ENCODE measurements around the gene MRPS2. TPM values are rescaled to one million over a fixed set of nuclear protein-coding genes. Genes with fewer than 3 reads are reported as not detected.

Gene MRPS2
- total RNA-seq, 1 experiment from 2014 or later: 62.4 TPM

DNA sequence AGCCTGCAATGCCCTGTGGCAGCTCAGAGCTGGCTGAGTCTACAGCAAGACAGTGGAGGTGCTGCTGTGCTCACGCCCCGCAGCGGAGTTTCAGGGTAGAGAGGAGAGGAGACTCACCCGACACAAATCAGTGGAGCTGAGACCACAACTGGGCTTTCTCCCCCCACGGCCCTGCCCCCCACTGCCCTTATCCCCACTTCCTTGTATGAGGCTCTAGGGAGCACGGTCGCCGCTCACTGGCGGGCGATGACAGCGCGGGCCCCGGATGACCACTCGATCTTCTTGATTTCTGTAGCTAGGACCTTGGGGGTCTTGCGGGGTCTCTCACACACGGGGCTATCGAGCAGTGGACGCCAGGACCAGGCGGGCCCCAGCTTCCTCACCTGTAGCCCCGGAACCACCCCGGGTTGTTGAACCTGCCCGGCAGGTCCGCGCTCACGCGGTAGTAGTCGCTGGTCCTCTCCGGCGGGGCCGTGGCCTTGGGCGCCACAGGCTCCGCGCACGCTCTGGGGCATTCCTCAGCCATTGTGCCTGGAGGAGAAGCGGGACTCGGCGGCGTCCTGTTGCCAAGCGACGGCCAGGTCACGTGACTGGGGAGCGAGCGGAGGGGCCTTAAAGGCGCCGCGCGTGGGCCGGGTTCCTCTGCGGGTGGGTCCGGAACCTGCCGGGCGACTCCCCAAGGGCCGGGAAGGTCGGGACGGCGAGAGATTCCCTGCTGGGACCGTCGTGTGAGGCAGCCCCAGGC, 984 bp upstream of the MRPS2 start:
- ATAC-seq (peak; percentile 64), DNase-seq (peak; percentile 73)
- CTCF ChIA-PET: no interaction called here
- H3K79me2 ChIP-seq (ENCODE audit: low read length): peaks cover 22% of the 10 kb centered on the region
- peak overlapping the region; percentile 72 for H3K4me3 ChIP-seq (ENCODE audit: low read length)
- no TSS peak for BruUV-seq (replicated peaks)
- H4K20me1 ChIP-seq (ENCODE audit: low read length): no peaks in the 10 kb centered on the region
- H3K27me3 ChIP-seq (ENCODE audit: low read length): no peaks in the 10 kb centered on the region
- peaks cover 14% of the 10 kb centered on the region for H3K4me1 ChIP-seq (ENCODE audit: insufficient read depth, low read length)
- POLR2A ChIA-PET (ENCODE audit: unreplicated experiment): no interaction called here
- H3K9me3 ChIP-seq (ENCODE audit: low read length): no peaks in the 10 kb centered on the region
- H3K9me2 ChIP-seq (replicated peaks; ENCODE audit: low read length): no peaks in the 10 kb centered on the region
- intact Hi-C loops (cut with micrococcal nuclease): no loop called here
- H3K9ac ChIP-seq (ENCODE audit: low read length): peak overlapping the region; percentile 97
- H3K4me2 ChIP-seq (ENCODE audit: low read length): peak overlapping the region; percentile 96
- peaks cover 6% of the 10 kb centered on the region; the same call in 1 of the 2 replicates for H3K36me3 ChIP-seq (ENCODE audit: low read depth, low read length)
- H3F3A ChIP-seq (ENCODE audit: low read length, unreplicated experiment): no peaks in the 10 kb centered on the region
- no peak for TF ChIP-seq EZH2 (IDR thresholded peaks at IDR 0.05; ENCODE audit: low read length, unreplicated experiment)
- TF ChIP-seq, protein P1, sequence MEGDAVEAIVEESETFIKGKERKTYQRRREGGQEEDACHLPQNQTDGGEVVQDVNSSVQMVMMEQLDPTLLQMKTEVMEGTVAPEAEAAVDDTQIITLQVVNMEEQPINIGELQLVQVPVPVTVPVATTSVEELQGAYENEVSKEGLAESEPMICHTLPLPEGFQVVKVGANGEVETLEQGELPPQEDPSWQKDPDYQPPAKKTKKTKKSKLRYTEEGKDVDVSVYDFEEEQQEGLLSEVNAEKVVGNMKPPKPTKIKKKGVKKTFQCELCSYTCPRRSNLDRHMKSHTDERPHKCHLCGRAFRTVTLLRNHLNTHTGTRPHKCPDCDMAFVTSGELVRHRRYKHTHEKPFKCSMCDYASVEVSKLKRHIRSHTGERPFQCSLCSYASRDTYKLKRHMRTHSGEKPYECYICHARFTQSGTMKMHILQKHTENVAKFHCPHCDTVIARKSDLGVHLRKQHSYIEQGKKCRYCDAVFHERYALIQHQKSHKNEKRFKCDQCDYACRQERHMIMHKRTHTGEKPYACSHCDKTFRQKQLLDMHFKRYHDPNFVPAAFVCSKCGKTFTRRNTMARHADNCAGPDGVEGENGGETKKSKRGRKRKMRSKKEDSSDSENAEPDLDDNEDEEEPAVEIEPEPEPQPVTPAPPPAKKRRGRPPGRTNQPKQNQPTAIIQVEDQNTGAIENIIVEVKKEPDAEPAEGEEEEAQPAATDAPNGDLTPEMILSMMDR (conservative IDR thresholded peaks at IDR 0.05; ENCODE audit: low read depth, low read length): 0 out of 2 replicates have a peak, but pooled peaks have one; percentile 13
- H3K27ac ChIP-seq (ENCODE audit: low read length): no peak overlapping the region
- H2AFZ ChIP-seq (ENCODE audit: low read length): peak overlapping the region; percentile 87

DNA sequence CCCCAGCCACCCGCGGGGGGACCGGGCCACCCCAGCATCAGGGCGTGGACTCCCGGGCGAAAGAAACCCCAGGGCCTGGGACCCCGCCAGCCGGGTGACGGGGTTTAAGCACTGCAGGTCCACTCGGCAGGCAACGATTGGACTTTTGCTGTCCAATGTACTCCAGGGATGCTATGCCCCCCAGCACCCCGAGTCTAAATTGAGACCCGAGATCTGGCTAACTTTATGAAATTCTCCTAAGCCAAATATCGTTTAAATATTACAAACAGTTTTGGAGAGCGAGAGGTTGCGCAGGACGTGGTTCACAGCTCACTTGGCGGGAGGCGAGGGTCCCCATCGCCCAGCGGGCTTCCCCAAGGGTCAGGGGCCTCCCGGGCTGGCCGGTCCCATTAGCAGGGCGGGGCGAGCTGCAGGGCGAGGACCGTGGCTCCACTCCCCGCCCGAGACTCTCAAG, 384 bp upstream of the MRPS2 start:
- peak; percentile 9 for ATAC-seq

More for the DNA sequence above, 384 bp upstream of the MRPS2 start:
- H4K20me1 ChIP-seq (ENCODE audit: low read length): no peaks in the 10 kb centered on the region
- TF ChIP-seq EZH2 (IDR thresholded peaks at IDR 0.05; ENCODE audit: low read length, unreplicated experiment): no peak
- TF ChIP-seq EZH2phosphoT487 (IDR thresholded peaks at IDR 0.05; ENCODE audit: borderline replicate concordance, low read length): no peak
- TF ChIP-seq, protein P1 (conservative IDR thresholded peaks at IDR 0.05; ENCODE audit: low read depth, low read length): no peak
- H3K9me3 ChIP-seq (ENCODE audit: low read length): no peaks in the 10 kb centered on the region
- intact Hi-C loops (cut with micrococcal nuclease): no loop called here
- peak; percentile 9 for DNase-seq
- BruUV-seq (replicated peaks): TSS peak; percentile 46
- ChIA-PET POLR2A (ENCODE audit: unreplicated experiment) (no interaction called here), CTCF (no interaction called here)
- peaks cover 14% of the 10 kb centered on the region for H3K4me1 ChIP-seq (ENCODE audit: insufficient read depth, low read length)
- no peaks in the 10 kb centered on the region for H3K27me3 ChIP-seq (ENCODE audit: low read length)
- H3K9me2 ChIP-seq (replicated peaks; ENCODE audit: low read length): no peaks in the 10 kb centered on the region
- peak overlapping the region; percentile 97 for H3K9ac ChIP-seq (ENCODE audit: low read length)
- H3K4me2 ChIP-seq (ENCODE audit: low read length): peak overlapping the region; percentile 96
- H2AFZ ChIP-seq (ENCODE audit: low read length): peak overlapping the region; percentile 87
- H3K27ac ChIP-seq (ENCODE audit: low read length): no peak overlapping the region
- peaks cover 6% of the 10 kb centered on the region; the same call in 1 of the 2 replicates for H3K36me3 ChIP-seq (ENCODE audit: low read depth, low read length)
- H3F3A ChIP-seq (ENCODE audit: low read length, unreplicated experiment): no peaks in the 10 kb centered on the region
- H3K79me2 ChIP-seq (ENCODE audit: low read length): peaks cover 22% of the 10 kb centered on the region
- peak overlapping the region; percentile 72 for H3K4me3 ChIP-seq (ENCODE audit: low read length)
